Activated T-cell treated with anti-CD3 and anti-CD28 coated beads for 24 hours (primary cell): ENCODE measurements around the gene KIF18B.

ENCODE experiments used
- DNase-seq: peaks from one replicate; pipeline ENCODE4 v3.0.0-alpha.2; 2020; ENCODE audit warnings: low read depth

The KIF18B gene

DNA sequence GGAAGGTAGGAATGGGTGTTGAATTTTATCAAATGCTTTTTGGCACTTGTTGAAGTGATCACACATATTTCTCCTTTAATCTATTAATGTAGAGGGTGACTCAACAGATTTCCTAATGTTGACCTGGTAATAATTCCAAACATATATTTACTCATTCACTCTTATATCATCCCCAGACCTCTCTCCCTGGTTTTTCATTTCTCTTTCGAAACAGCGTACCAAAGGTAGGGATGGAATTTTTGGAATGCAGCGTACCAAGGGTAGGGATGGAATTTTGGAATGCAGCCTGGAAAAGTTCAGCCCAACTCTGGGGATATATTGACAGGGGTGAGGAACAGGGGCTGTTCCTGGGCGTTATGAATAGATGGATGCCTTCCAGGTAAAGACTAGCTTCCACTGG, 7.3 kb downstream of the KIF18B start:
- DNase-seq, result no peak

DNA sequence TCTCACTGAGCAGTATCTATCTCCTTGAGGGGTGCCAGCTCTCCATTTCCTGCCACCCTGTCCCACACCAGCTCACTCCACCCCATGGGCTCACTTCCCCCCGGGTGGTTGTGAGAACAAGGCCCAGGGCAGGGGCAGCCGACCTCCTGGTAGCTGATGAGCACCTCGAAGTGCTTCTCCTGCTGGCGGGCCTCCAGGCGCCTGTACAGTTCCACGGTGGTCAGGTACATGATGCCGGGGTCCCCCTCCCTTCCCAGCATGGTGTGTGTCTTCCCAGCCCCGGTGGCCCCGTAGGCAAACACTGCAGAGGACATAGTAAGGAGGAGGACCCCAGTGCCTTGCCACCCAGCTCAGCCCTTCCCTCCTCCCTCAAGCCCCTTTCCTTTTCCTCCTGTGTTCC, 12.5 kb downstream of the KIF18B start:
- DNase-seq, result no peak

DNA sequence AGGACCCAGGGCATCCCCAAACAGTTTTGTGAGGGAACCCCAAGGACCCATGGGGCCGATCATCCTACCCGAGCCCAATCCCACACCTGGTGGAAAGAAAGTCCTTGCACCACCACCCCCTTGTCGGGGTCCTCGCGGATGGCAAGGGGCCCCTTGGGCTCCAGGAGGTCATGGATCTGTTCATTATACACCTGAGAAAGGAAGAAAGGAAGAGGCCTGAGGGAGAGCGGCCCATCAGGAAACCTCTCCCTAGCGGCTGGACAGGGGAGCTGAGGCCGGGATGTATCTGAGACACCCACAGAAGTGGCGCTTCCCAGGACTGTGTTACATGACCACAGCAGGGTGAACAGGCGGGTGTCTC, 12.8 kb downstream of the KIF18B start:
- DNase-seq, result no peak

DNA sequence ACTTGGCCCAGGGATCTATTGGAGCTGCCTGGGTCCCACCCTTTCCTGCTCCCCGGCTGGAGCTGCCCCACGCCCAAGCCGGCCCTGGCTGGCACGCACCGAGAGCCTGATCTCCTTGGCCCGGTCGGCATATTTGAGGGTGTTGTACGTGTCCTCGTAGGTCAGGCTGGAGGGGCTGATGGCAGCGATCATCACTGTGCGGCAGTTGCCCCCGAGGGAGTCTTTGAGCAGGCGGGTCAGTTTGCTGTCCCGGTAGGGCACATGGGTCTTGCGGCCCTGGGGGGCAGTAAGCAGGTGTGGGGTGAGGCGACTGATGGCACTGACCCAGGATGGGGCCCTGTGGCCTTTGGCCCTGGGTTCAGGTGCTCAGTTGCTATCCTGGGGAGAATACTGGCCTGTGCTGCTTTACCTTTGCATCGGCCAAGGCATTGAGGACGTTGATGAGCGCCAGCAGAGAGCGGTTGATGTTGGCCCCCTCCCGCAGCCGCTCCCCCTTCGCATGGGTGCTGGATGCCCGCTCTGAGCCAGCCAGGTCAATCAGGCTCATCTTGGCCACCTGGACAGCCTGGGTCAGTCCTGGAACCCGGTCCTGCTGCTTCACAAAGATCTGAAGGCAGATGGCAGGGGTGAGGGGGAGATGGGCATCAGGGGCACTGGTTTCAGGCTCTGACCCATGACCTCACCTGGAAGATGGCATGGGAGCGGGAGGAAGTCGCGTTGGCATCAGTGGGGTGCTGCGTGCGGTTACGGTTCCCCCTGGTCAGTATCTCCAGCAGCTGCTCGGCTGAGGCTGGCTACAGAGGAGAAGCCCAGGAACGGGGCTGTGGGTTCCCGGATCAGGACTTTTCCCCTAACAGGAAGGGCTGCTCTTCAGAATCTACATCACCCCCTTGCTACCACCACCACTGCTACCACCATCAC, 13.5 kb downstream of the KIF18B start:
- no peak for DNase-seq

DNA sequence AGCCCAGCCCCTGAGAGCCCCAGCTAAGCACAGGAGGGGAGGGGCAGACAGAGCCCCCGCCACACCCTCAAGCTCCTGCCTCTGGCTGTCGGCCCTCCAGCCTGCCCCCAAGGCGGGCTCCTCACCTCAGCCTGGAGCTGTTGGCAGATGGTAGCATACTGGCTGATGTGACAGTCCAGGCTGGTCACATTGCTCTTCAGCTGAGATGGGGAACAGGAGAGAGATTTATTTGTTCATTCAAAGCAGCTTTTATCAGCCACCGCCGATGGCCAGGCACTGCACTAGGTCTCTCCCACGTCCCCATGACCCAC, 14.8 kb downstream of the KIF18B start:
- DNase-seq, result no peak

DNA sequence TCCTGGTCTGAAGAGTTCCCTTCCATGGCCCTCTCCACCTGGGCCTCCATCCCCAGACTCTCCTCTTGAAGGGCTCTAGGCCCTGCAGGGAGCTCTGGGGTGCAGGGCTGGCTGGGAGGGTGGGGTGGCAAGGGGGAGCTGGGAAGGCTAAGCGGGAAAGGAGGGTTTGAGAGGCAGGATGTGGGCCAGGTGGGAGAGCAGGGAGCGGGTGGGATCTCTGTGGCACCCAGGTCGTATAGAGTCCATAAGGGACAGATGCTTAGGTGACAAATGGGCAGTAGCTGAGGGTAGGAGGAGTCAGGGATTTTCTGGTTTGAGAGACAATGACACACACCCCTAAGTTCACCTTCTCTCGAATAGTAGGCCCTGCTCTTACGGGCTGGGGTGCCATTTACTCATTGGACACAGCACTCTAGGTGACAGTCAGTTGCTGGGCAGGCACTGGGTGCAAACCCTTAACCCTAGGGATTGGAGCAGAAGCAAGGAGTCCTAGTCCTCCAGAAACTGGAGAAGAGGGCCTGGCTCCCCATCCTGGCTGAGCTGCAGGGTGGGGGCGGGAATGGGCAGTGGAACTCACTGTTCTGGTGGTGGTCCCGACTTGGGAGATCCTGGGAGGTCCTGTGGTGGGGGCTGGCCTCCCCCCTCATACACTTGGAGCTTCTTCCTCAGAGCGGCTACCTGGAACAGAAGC, 15.3 kb downstream of the KIF18B start:
- DNase-seq, result no peak

DNA sequence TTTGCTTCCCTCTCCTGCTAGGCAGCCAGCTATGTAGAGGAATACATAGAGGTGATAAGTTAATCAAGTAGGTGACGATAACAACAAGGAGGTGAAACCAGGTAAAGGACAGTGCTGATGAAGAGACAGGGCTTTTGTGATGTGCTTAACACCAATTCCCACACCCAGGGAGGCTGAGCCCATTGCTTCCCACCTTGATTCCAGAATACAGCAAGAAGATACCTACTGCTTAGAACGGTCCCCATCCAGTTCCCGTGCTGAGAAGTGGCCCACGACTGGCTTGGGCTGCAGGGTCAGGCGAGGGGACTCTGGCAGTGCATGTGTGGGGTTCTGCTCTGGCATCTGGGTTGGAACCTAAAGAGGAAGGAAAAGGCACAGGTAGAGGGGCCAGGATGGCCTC, 16.2 kb downstream of the KIF18B start:
- DNase-seq, result no peak

DNA sequence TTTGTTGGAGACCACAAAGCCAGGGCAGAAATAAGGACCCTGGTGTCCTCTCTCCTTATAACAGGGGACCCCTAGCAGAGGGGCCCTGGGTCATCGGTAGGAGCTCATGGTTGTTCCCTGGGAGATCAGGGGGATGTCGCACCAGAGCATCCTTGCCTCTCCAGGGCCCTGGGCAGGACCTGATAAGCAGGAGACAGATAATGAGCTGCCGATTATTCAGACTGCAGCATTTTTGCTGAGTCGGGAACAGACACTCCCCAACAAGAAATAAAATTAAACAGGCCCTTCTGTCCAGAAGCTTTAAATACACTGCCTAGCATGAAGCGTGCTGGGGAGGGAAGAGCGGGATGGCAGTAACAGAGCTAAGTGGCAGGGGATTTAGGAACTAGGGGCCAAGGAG, 16.9 kb downstream of the KIF18B start:
- DNase-seq, result no peak

DNA sequence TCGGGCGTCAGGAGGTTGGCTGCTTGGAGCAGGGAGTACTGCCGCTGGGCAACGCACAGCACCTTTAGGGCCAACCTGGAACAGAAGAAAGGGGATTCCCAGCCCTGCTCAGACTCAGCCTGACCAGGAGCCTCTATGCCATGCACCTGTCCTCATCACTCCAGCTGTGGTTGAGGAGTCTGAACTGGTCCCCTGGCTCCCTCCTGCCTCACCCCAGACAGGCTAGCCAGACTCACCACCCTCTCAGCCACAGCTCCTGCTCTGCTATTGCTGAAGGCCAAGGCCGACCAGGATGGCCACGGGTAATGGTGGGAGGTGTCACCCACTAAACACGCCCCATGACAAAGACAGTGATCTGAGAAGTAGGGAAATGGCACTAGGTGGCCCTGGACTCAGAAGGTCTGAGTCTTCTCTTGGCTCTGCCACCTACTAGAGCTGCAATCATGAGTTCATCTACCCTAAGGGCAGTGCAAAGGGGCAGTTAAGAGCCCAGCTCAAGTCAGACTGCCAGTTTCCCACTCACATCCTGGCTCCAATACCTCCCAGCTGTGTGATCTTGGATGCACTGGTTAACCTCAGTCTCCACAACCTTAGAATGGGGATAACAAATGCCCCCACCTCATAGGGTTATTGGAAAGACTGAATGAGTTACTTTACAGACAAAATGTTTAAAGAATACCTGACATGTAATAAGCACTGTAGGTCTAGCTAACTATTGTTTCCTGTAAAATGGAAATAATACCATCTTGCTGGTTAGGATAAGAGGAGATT, 18.4 kb downstream of the KIF18B start:
- no peak for DNase-seq

DNA sequence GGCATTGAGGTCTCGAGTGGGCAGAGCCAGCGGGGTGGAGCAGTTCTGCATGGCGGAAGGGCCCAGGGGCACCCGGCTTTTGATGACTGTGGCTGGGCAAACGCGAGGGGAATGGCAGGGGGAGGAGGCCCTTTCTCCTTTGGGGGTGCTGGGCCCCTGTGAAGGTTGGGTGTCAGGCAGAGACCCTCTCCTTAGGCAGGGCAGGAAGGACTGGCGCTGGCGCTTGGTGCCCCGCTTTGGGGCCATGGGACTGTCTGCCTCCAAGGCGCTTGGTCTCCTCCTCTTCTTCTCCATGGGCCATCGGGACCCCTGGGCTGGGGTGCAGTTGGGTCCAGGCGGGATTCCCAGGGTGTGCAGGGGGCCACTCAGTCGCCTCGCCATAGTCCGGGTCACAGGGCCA, 19.4 kb downstream of the KIF18B start:
- DNase-seq, result no peak

DNA sequence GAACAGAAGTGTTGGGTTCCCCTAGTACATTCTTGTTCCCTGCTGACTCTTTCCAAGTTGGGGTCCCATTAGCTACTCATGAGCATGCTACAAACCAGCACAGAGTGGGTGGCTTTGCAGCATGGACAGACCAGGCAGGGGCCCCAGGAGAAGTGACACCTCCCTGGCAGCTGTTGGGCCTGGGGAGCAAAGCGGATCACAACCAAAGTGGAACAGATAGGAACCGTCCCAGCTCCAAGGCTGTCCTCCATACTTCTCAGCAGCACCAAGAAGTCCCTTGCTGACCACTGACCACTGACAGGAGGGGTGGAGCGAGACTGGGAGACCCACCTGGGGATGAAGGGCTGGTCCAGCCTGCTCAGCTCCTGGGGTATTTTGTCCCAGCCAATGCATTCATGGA, 19.9 kb downstream of the KIF18B start:
- DNase-seq, result no peak

DNA sequence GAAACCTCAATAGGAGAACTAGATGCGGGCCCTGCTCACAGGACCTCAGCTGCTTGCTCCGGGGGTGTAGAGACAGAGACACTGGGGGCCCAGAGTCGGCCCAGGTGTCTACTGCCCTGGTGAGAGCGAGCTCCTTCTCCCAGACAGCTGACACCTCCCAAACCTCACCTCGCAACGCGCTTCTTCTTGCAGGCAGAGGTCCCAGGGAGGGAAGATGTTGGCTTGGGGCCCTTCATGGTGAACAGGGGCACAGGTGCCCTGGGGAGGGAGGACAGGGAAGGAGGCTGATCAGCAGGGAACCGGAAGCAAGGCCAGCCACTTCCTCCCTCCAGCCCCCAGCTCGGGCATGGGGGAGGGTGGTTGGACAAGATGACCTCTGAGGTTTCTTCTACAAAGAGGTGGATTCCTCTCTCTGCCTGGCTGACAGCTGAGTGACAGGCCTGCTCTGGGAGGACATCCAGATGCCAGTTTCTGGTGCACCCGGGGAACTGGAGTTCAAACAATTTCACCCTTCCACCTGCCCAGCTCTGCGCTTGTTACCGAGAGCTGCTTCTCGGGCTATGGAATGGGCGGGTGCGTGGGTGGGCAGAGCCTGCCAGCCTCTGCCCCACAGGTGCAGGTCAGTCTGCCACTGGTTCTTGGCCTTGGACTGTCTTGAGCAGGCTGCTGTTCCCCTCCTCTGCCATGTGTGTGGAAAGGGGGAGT, 20.6 kb downstream of the KIF18B start:
- no peak for DNase-seq

DNA sequence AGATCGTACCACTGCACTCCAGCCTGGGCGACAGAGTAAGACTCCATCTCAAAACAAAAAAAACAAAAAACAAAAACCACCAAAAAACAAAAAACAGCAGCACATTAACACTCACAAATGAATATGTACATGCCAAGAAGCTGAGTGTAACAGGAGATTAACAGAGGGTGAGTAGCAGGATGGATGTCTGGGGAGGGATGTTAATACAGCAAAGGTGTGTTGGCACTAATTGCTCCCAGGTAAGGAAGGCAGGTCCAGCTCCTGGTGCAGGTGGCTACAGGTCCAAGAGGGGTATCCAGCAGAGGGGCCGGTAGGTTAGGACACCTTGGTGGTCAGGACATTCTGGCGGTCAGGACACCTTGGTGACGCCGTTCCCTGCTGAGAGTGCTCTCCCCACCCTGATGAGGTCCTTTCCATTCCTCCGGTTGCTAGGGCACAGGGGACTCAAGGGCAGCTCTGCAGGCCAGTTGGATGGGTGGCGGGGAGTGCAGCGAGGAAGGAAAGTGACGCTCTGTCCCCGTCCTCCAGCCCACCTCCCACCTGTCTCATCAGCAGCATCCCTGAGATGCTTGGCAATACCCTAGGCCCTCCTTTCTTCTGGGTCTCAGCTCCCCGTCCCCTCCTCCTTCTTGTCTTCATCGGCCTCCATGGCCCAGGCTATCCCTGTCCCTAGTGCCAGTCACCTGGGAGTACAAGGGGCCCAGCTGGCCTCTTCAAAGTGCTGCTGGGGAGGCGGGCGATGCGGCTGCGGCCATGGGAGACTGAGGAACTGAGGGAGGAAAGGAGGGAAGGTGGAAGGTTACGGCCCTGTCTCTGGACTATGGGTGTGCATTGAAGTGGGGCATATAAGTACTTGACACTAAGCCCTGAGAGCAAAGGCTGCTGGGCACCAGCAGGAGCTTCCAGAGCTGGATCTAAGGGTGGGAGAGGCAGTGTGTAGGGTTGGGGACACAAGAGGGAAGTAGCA, 21.6 kb downstream of the KIF18B start:
- DNase-seq, result no peak

DNA sequence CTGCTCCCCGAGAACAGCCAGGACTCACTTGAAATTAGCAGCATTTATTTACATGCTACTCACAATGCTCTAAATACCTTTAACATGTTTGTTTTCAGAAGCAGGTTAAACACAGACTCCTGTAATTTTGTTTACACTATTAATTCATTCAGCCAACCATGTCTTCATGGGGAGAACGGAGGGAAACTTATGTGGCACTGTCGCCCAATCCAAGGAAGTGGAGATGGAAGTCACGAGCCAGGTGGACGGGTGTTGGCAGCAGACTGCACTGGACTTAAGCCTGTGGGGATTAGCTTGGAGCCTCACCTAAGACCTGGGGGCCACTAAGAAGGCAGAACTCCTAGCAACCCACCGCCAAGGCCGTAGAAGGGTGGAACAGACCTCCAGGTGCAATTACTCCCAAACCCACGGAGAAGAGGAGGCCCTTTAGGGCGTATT, 23.4 kb downstream of the KIF18B start:
- DNase-seq, result no peak

DNA sequence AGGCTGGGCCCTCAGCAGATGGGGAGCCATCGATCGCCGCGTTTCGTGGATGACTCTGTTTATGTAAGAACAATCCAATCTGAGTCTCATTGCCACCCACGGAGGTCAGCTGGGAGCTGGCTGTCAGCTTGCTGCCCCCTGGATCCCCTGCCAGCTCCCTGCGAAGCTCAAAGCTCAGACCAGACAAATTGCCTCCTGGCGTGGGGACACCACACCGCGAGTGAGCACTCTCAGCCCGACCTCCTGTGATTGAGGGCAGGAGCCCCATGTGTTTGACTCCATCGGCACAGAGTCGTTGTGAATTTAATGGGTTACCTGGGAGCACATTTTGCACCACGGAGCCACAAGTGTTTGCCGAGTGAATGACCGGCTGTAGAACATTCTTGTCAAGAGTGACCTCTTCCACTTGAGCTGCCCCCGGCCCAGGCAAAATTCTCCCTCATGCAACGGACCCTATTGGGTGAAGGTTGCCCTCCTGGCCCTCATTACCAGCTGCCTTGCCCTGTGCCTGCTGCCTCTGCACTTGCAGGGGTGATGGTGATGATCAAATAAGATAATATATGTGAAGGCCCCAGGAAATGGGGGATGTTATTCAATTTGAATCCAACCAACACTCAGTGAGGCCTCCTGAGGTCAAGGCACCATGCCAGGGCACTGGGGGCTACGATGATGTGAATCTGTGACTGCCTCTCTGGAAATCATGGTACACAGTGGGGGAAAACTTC, 24.7 kb downstream of the KIF18B start:
- DNase-seq, result no peak

DNA sequence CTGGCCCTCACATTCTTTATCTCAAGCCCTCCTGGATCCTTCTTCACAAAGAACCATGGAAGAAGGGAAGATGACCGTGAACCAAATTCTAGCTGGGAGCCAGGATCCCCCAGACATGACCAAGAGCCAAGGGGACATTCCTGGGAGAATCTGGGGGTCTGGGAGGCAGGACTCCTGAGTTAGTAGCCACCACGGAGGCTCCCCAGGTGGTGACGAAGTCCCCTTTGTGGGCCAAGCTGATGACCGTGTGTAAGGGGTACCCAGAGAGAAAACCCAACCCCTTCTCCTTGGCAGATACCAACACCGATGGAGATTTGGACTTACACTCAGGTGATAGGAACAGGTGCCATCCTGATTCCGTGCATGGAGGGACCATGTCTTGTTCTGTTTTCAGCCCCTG, 25.4 kb downstream of the KIF18B start:
- DNase-seq, result no peak

DNA sequence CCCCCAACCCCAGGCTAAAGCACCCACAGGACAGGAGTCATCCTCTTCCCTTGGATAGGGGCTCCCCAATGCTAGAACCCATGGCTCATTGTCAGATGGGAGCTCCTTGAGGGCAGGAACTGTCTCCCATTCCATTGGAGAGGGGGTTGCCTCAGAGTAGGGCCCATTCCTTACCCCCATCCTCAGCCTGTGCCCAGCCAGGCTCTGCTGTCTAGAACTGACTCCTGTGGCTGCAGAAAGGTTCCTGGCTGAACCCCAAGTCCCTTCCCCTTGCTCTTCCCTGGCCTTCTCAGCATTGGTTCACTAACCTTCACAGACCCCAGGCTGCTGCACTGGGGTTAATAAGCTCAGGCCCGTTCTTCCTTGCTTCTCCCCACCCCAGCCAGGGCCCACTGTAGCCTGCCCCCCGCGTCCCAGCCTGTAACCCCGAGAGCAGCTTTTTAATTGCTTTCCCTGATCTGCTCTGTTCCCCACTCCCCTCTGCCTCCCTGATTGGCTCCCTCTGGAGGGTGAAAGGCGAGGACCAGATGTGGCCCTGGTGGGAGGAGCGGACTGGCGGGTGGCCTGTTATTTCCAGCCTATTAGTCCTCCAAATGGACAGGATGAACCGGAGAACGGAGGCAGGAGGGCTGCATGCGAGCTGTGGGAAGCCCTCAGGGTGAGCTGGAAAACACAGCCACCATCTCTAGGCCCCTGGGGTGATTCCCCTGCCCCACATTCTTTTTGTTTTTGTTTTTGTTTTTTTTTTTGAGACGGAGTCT, 26.3 kb downstream of the KIF18B start:
- DNase-seq, result no peak

DNA sequence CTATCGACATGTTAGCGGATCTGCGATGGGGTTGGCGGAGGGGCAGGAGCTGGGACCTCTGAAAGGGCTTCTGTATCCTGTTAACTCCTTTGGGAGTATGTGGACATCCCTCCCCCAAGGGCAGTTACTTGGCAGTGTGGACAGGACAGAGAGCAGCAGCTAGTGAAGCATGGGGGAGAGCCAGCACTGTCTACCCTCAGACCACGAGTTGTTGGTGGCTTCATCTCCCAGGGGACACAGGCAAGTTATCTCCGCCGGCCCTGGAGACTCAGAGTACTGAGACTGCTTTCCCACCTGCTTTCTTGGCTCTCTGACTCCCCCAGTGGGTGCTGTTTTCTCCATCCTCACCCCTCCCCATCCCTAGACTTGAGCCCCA, 27.0 kb downstream of the KIF18B start:
- no peak for DNase-seq

DNA sequence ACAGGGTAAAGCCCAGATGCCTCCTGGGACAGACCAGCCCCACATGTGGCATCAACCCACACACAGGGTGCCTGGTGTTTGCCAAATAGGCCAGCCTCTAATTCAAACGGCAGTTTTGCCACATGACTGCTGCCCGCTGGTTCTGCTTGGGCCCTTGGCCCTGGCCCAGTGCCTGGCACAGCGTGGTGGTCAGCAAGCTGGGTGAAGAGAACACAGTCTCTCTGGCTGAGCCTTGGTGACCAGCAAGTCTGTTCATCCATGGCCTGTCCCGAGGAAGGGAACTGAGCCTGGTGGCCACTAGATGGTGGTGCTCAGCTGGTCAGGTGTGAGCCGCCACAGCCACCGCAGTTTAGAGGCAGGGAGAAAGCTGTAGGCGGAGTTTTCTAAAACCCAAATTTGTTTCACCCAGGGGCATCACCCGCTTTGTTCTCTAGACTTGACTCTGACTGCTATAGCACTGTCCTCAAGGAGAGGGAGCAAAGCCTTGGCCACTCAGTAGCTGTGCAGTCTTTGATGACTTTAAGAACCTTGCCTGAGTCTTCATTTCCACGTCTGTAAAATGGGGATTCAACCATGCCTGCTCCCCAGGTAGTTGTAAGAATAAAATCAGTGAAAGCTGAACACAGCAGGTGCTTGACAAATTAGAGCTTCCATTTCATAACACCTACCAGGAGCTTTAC, 27.5 kb downstream of the KIF18B start:
- DNase-seq, result peak; percentile 29
